A549 (cell line): ENCODE results near the gene SPRR1B. TPM values are rescaled to one million over a fixed set of nuclear protein-coding genes. Genes with fewer than 3 reads are reported as not detected.
A peak's percentile ranks its signal among the peaks of the same experiment; 100 is the strongest.
"Not testable (repeated sequence)": the region's sequence is repeated elsewhere in the genome, so short reads cannot be mapped to it uniquely, and the experiment has no call there.

Source experiments
- ATAC-seq, 2 experiments: fragments of 200-7000 bp in 1 of 2; fragments of >200 bp in 1 of 2; cut with Nextera tagmentation in 1 of 2; cut with Tn5 transposase in 1 of 2; 3 replicates each; pipeline versions ENCODE4 v1.8.0 to v1.9.1; 2018 to 2020; ENCODE audit warnings: mild to moderate bottlenecking in 1 of 2, moderate library complexity in 1 of 2
- CTCF ChIA-PET: fragments of 300-600 bp; sonication (Branson Sonifier 250); formaldehyde crosslinking; extraction: SDS; loops from one replicate; lab custom pipeline; 2021; ENCODE audit warnings: antibody characterized with exemption, inconsistent platforms; lab: Yijun Ruan, JAX
- POLR2A ChIA-PET: fragments of 350-600 bp; formaldehyde crosslinking; extraction: SDS; loops from one replicate; lab custom pipeline; 2021; ENCODE audit warnings: antibody characterized with exemption, inconsistent platforms; lab: Yijun Ruan, JAX
- DNase-seq, 2 experiments: peaks; one replicate each; pipeline versions ENCODE4 v3.0.0 to v3.0.0-alpha.2; 2011 to 2016; ENCODE audit warnings: low read depth in 1 of 2, low spot score in 1 of 2
- FAIRE-seq: peaks from 2 replicates; lab custom pipeline; 2011; peaks lifted over from hg19 to GRCh38; lab: Jason Lieb, UNC
- H3K27ac ChIP-seq, 2 experiments: fragments of >200 bp; sonication (Bioruptor Twin); formaldehyde crosslinking; 3 replicates each; pipeline ENCODE4 v1.5.1; 2016 to 2017
- H3K4me1 ChIP-seq: fragments of >200 bp; sonication (Bioruptor Twin); formaldehyde crosslinking; 3 replicates; pipeline ENCODE4 v1.6.1; 2016
- H3K4me2 ChIP-seq: fragments of >200 bp; sonication (Bioruptor Twin); formaldehyde crosslinking; 3 replicates; pipeline ENCODE4 v1.6.1; 2016
- H3K4me3 ChIP-seq: fragments of >200 bp; sonication (Bioruptor Twin); formaldehyde crosslinking; 3 replicates; pipeline ENCODE4 v1.5.1; 2016
- H3K9me3 ChIP-seq: fragments of >200 bp; sonication (Bioruptor Twin); formaldehyde crosslinking; 3 replicates; pipeline ENCODE4 v1.6.1; 2016
- BHLHE40 ChIP-seq: IDR thresholded peaks from 2 replicates; pipeline ENCODE4 v1.6.1; 2012; ENCODE audit warnings: low read depth, low read length, inconsistent platforms
- CHD2 ChIP-seq: fragments of 150-350 bp; IDR thresholded peaks from 2 replicates; pipeline ENCODE4 v1.6.1; 2014; ENCODE audit warnings: low read length; ENCODE audit not compliant: partially characterized antibody
- EHF ChIP-seq: fragments of 250-450 bp; sonication (Bioruptor Pico); IDR thresholded peaks from 2 replicates; pipeline ENCODE4 v1.5.0; 2020; ENCODE audit warnings: mild to moderate bottlenecking
- EP300 ChIP-seq, 2 experiments: fragments of >200 bp; sonication (Bioruptor Twin); formaldehyde crosslinking; IDR thresholded peaks; 2 replicates in 1 of 2; 3 replicates in 1 of 2; pipeline ENCODE4 v1.6.1; 2016 to 2017
- ESRRA ChIP-seq: fragments of 150-350 bp; IDR thresholded peaks from 2 replicates; pipeline ENCODE4 v1.6.1; 2014; ENCODE audit warnings: mild to moderate bottlenecking, low read length, borderline replicate concordance
- FOXS1 ChIP-seq: fragments of 250-450 bp; sonication (Bioruptor Pico); IDR thresholded peaks from 2 replicates; pipeline ENCODE4 v1.5.0; 2020; ENCODE audit warnings: mild to moderate bottlenecking, moderate library complexity
- GATA3 ChIP-seq: IDR thresholded peaks from 2 replicates; pipeline ENCODE4 v1.6.1; 2012; ENCODE audit warnings: borderline replicate concordance
- HDAC2 ChIP-seq: fragments of 200-600 bp; sonication (generic); IDR thresholded peaks from 2 replicates; pipeline ENCODE4 v1.6.1; 2016
- HOXB13 ChIP-seq: fragments of 250-450 bp; sonication (Bioruptor Pico); IDR thresholded peaks from 2 replicates; pipeline ENCODE4 v1.5.0; 2020; ENCODE audit warnings: low read depth, mild to moderate bottlenecking, moderate library complexity
- JUN ChIP-seq, 2 experiments: fragments of >200 bp; sonication (Bioruptor Twin); formaldehyde crosslinking; IDR thresholded peaks; 2 replicates in 1 of 2; 3 replicates in 1 of 2; pipeline ENCODE4 v1.6.1; 2016 to 2017
- MAFK ChIP-seq: fragments of 450-650 bp; IDR thresholded peaks from 2 replicates; pipeline ENCODE4 v1.6.1; 2014; ENCODE audit not compliant: partially characterized antibody
- POLR2AphosphoS2 ChIP-seq: conservative IDR thresholded peaks from 2 replicates; pipeline ENCODE4 v1.6.1; 2012; ENCODE audit warnings: low read length, improper control_type of control experiment, inconsistent platforms
- RAD21 ChIP-seq, 2 experiments: fragments of >200 bp in 1 of 2; sonication (Bioruptor Twin) in 1 of 2; formaldehyde crosslinking in 1 of 2; IDR thresholded peaks in 1 of 2; conservative IDR thresholded peaks in 1 of 2; 2 replicates in 1 of 2; 3 replicates in 1 of 2; pipeline ENCODE4 v1.6.1; 2012 to 2018; ENCODE audit warnings: inconsistent platforms in 1 of 2
- SMC3 ChIP-seq: fragments of >200 bp; sonication (Bioruptor Twin); formaldehyde crosslinking; IDR thresholded peaks from 3 replicates; pipeline ENCODE4 v1.6.1; 2018; ENCODE audit warnings: inconsistent platforms
- SREBF2 ChIP-seq: fragments of 450-650 bp; IDR thresholded peaks from 2 replicates; pipeline ENCODE4 v1.6.1; 2014; ENCODE audit warnings: mild to moderate bottlenecking, moderate library complexity
- TP53 ChIP-seq: fragments of 250-450 bp; sonication (Bioruptor Pico); IDR thresholded peaks from 2 replicates; pipeline ENCODE4 v1.5.0; 2021; ENCODE audit warnings: mild to moderate bottlenecking, moderate library complexity
- ZSCAN20 ChIP-seq: fragments of 250-450 bp; sonication (Bioruptor Pico); IDR thresholded peaks from 2 replicates; pipeline ENCODE4 v1.8.0; 2022; ENCODE audit warnings: mild to moderate bottlenecking, moderate library complexity
- WGBS: methylation state at CpG from one replicate; pipeline ENCODE4 v1.1.6; 2017; ENCODE audit errors: missing lambda C conversion rate; 5-methylcytosine and 5-hydroxymethylcytosine counted together
- polyA plus RNA-seq, 4 experiments: library from polyadenylated mRNA; depleted of rRNA in 3 of 4; stranded (reverse); fragments of >200 nt; fragmentation: RNase III in 1 of 4; extraction: RNeasy Plus Mini Kit Qiagen cat#74134 plus additional on column Dnase treatment in 1 of 4; gene quantifications; 2 replicates in 3 of 4; 3 replicates in 1 of 4; pipeline ENCODE4 v1.2.3, GENCODE V29; 2011 to 2017
- TF ChIP-seq, protein P1 (sequence below): fragments of >200 bp; sonication (Bioruptor Twin); formaldehyde crosslinking; IDR thresholded peaks from 3 replicates; pipeline ENCODE4 v1.5.1; 2016
- TF ChIP-seq, protein P2 (sequence below): fragments of >200 bp; sonication (Bioruptor Twin); formaldehyde crosslinking; IDR thresholded peaks from 2 replicates; pipeline ENCODE4 v1.6.1; 2016
- TF ChIP-seq, protein P3 (sequence below): fragments of 450-650 bp; IDR thresholded peaks from 2 replicates; pipeline ENCODE4 v1.6.1; 2014; ENCODE audit warnings: antibody characterized with exemption
- TF ChIP-seq, protein P4 (sequence below): fragments of 150-350 bp; IDR thresholded peaks from 2 replicates; pipeline ENCODE4 v1.6.1; 2014; ENCODE audit warnings: low read depth, mild to moderate bottlenecking, low read length

The SPRR1B gene
- polyA plus RNA-seq, 2 of the 4 experiments (the other 2 are of a cell fraction): not detected

DNA sequence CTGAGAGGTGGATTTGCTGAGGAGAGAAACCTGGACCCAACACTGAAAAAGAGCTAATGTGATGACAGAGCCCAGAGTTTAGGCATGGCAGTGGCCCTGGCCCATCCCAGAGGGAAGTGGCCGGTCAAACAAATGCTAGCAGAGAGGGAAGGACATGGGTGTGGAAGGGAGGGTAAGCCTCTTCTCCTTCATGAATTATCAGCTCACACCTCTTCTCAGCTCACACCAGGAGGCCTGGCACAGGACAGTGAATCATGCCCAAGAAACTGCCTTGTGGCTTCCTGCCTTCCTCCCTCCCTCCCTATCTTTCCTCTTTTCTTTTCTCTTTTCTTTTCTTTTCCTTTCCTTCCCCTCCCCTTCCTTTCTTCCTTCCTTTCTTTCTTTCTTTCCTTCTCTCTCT is 30.7 kb upstream of the SPRR1B start:
- H3K4me1 ChIP-seq: no peaks in the 10 kb centered on the region
- FAIRE-seq (no peak), ATAC-seq (no peak)
- H3K9me3 ChIP-seq: 0 out of 3 replicates have a peak, but pooled peaks cover under 1% of the 10 kb centered on the region
- H3K4me2 ChIP-seq: no peak overlapping the region
- CTCF ChIA-PET: interaction anchor here (0.8 to 0.9 kb wide), 2 partner anchors 9 to 129 kb away, joined by 3 to 6 read pairs; no protein-coding TSS in a partner anchor
- WGBS: 37% methylated on average over 1 of the region's 1 CpG
- TF ChIP-seq, protein P1, sequence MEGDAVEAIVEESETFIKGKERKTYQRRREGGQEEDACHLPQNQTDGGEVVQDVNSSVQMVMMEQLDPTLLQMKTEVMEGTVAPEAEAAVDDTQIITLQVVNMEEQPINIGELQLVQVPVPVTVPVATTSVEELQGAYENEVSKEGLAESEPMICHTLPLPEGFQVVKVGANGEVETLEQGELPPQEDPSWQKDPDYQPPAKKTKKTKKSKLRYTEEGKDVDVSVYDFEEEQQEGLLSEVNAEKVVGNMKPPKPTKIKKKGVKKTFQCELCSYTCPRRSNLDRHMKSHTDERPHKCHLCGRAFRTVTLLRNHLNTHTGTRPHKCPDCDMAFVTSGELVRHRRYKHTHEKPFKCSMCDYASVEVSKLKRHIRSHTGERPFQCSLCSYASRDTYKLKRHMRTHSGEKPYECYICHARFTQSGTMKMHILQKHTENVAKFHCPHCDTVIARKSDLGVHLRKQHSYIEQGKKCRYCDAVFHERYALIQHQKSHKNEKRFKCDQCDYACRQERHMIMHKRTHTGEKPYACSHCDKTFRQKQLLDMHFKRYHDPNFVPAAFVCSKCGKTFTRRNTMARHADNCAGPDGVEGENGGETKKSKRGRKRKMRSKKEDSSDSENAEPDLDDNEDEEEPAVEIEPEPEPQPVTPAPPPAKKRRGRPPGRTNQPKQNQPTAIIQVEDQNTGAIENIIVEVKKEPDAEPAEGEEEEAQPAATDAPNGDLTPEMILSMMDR: no peak
- TF ChIP-seq, protein P2, sequence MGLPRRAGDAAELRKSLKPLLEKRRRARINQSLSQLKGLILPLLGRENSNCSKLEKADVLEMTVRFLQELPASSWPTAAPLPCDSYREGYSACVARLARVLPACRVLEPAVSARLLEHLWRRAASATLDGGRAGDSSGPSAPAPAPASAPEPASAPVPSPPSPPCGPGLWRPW: no peak
- TF ChIP-seq EHF (CRISPR knock-in tag): no peak
- no peak for TF ChIP-seq HOXB13
- no peak for TF ChIP-seq EP300 (IDR thresholded peaks at IDR 0.05)
- no peak for TF ChIP-seq SREBF2
- no peak for TF ChIP-seq RAD21 (conservative IDR thresholded peaks at IDR 0.05 in 1 of 2, IDR thresholded peaks at IDR 0.05 in 1 of 2)
- TF ChIP-seq, all 56 proteins: peak for 0
- no peak overlapping the region for H3K27ac ChIP-seq
- POLR2A ChIA-PET: no interaction called here
- H3K4me3 ChIP-seq: no peak overlapping the region
- DNase-seq: no peak

DNA sequence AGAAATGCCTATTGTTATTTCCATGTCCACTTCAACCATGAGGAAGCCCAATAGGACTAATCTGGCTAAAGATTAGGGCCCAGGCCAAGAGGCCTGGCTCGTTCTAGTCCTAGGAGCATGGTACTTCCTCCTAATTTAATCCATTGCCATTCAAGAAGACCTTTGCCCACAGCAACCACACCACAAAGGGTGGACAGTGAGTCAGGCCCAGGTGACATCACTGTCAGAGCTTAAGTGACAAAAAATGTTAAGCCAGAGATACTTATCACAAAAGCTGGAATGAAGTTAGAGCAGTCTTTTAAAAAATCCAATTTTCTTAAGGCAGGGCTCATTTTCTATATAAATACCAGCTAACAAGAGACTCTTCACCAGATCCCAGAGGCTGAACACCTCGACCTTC is 29.6 kb upstream of the SPRR1B start, which contains the start of gene SPRR3:
Gene SPRR3 (plus strand): TSS at position 368 of the 400 bp plus-strand sequence. CDS start 1,272 bp downstream, outside the sequence.
- Histone ChIP-seq H3K4me1 (no peaks in the 10 kb centered on the region), H3K27ac (no peak within 1 kb of the TSS), H3K4me3 (no peak within 1 kb of the TSS), H3K4me2 (no peak within 1 kb of the TSS), H3K9me3 (no peaks in the 10 kb centered on the region)
- ChIA-PET CTCF (no interaction called here), POLR2A (no interaction called here)
- FAIRE-seq: no peak
- no peak for ATAC-seq
- 2% methylated on average over 2 of the region's 2 CpGs for WGBS
- TF ChIP-seq, protein P3, sequence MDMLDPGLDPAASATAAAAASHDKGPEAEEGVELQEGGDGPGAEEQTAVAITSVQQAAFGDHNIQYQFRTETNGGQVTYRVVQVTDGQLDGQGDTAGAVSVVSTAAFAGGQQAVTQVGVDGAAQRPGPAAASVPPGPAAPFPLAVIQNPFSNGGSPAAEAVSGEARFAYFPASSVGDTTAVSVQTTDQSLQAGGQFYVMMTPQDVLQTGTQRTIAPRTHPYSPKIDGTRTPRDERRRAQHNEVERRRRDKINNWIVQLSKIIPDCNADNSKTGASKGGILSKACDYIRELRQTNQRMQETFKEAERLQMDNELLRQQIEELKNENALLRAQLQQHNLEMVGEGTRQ: no peak
- no peak for TF ChIP-seq TP53 (CRISPR knock-in tag)
- TF ChIP-seq FOXS1 (CRISPR knock-in tag): no peak
- TF ChIP-seq CHD2: no peak
- TF ChIP-seq ESRRA: no peak
- no peak for TF ChIP-seq SMC3
- no peak for TF ChIP-seq HDAC2
- no peak for TF ChIP-seq JUN (IDR thresholded peaks at IDR 0.05)
- TF ChIP-seq, protein P4, sequence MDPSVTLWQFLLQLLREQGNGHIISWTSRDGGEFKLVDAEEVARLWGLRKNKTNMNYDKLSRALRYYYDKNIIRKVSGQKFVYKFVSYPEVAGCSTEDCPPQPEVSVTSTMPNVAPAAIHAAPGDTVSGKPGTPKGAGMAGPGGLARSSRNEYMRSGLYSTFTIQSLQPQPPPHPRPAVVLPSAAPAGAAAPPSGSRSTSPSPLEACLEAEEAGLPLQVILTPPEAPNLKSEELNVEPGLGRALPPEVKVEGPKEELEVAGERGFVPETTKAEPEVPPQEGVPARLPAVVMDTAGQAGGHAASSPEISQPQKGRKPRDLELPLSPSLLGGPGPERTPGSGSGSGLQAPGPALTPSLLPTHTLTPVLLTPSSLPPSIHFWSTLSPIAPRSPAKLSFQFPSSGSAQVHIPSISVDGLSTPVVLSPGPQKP: no peak
- no peak for TF ChIP-seq ZSCAN20
- TF ChIP-seq POLR2AphosphoS2: no peak
- no peak for TF ChIP-seq GATA3
- TF ChIP-seq BHLHE40: no peak
- DNase-seq: no peak

DNA sequence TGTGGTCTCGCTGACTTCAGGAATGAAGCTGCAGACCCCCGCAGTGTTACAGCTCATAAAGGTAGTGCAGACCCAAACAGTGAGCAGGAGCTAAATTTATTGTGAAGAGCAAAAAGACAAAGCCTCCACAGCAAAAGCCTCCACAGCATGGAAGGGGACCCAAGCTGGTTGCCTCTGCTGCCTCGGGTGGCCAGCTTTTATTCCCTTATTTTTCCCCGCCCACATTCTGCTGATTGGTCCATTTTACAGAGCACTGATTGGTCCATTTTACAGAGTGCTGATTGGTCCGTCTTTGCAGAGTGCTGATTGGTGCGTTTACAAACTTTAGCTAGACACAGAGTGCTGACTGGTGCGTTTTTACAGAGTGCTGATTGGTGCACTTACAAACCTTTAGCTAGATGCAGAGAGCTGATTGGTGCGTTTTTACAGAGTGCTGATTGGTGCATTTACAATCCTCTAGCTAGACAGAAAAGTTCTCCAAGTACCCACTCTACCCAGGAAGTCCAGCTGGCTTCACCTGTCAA is 19.7 kb upstream of the SPRR1B start:
- H3K4me3 ChIP-seq, H3K9me3 ChIP-seq, DNase-seq, H3K27ac ChIP-seq, ATAC-seq, FAIRE-seq, H3K4me2 ChIP-seq, POLR2A ChIA-PET, H3K4me1 ChIP-seq: not testable (repeated sequence)
- TF ChIP-seq MAFK: peak; percentile 84
- 19% methylated on average over 8 of the region's 8 CpGs for WGBS
- CTCF ChIA-PET: interaction anchor here (0.6 to 0.7 kb wide), 2 partner anchors 782 to 826 kb away, joined by 3 read pairs; no protein-coding TSS in a partner anchor

DNA sequence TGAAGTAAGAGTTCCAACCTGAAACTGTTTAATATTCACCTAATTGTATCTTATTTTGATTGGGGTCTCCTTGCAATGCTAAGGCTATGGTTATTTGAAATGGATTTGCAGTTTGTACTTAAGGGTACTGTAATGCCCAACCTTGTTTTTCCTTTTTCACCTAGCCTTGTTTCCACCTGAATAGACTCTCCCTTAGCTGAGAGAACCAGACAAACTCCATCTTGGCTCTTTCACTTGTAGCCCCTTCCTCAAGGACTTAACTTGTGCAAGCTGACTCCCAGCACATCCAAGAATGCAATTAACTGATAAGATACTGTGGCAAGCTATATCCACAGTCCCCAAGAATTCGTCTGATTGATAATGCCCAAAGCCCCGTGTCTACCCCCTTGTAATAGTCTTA is 9.2 kb upstream of the SPRR1B start:
- H3K4me2 ChIP-seq, ATAC-seq, H3K4me1 ChIP-seq, H3K9me3 ChIP-seq, FAIRE-seq, DNase-seq, POLR2A ChIA-PET, H3K4me3 ChIP-seq, H3K27ac ChIP-seq, CTCF ChIA-PET: not testable (repeated sequence)
- 0% methylated on average over 2 of the region's 2 CpGs for WGBS

DNA sequence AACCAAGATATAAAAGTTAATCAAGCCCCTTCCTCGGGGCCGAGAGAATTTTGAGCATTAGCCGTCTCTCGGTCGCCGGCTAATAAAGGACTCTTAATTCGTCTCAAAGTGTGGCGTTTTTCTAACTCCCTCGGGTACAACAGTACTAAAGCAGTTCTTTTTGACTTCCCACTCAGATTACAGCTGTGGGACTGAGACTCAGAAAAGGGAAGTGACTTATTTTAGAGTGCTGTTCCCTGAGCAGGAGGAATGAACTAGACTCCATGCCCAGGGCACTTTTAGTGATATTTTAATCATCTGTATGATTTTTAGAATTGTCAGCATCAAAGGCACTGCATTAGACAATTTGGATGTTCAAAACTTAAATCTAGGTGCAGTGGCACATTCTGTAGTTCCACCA is 8.7 kb upstream of the SPRR1B start:
- H3K4me2 ChIP-seq, CTCF ChIA-PET, H3K4me1 ChIP-seq, FAIRE-seq, H3K9me3 ChIP-seq, POLR2A ChIA-PET, H3K27ac ChIP-seq, ATAC-seq, DNase-seq, H3K4me3 ChIP-seq: not testable (repeated sequence)
- WGBS: 38% methylated on average over 9 of the region's 9 CpGs
